ENCODE measurements around the gene ATXN1.
"Not testable (repeated sequence)": the region's sequence is repeated elsewhere in the genome, so short reads cannot be mapped to it uniquely, and the experiment has no call there.

Gene ATXN1

DNA sequence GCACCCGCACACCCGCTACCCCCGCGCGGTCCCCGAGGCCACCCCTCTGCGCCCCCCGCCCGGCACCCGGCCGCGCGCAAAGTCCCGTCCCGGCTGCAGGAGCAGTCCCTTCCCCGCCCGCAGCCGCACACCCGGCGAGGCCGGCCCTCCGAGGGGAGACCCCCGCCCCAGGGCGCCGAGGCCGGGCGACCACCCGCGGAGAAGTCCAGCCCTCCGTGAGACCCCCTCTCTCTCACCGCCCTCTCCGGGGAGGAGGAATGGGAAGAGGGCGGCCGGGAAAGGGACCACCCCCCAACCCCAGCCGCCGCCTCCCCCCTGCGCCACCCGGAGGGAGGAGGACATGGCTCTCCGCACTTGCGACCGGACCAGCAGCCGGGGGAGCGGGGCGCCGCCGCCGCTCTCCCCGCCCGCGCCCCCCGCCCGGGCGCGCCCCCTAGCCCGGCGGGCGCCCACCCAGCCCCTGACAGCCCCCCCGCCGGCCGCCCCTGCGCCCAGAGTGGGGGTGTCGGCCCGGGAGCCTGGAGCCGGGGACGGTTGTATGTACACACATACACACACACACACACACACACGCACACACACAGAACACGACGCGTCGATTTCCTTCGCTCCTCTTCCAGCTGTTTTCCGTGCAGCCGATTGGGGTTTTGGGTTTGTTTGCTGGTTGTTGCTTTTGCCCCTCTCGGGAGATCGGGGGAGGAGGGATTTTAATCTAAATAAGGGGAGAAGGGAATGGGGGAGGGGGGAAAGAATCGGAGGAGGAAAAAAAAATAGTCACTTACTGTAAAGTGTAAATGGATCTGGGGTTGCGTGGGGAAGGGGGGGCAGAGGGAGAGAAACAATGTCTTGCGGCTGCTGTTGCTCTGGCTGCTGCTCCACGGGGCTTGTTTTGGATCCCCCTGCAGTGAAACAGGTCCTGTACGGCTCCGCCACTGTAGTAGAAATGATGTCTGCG is at the start of gene ATXN1:
Gene ATXN1, minus strand, starts transcription at position 945 of the 955 bp plus-strand sequence.
- peak; percentile 55 to 73 for DNase-seq

DNA sequence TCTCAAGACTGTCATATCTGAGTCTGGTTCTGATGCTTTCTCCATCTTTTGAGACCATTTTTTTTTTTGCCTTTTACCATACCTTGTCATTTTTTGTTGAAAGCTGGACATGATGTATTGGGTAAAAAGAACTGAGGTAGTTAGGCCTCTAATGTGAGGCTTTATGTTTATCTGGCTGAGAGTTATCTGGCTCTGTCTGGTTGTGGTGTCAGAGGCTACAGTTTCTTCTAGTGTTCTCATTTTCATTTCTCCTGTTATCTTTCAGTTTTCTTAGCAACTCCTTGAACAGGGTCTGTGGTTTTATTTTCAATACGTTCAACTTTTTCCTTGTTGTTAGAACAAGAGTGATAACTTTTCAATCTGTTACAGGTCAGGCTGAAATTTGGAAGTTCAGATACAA is 49.2 kb upstream of the ATXN1 start:
- DNase-seq: no peak

DNA sequence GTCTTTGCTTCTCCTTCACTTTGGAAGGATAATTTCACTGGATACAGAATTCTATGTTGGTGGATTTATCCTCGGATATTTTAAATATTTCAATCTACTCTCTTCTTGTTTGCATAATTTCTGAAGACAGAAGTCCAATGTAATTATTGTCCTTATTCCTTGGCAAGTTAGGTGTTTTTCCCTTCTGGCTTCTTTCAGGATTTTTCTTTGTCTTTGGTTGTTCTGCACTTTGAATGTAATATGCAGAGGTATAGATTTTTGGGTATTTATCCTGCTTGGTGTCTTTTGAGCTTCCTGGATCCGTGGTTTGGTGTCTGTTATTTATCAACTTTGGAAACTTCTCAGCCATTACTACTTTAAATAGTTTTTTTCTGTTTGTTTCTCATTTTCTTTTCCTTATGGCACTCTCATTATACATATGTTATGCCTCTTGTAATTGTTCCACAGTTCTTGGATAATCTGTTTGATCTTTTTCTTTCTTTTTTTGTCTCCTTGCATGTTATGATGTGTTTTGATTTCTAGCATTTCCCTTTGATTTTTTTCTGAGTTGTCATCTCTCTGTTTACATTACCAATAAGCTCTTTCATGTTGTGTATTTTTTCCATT is 48.6 kb upstream of the ATXN1 start:
- DNase-seq: no peak

DNA sequence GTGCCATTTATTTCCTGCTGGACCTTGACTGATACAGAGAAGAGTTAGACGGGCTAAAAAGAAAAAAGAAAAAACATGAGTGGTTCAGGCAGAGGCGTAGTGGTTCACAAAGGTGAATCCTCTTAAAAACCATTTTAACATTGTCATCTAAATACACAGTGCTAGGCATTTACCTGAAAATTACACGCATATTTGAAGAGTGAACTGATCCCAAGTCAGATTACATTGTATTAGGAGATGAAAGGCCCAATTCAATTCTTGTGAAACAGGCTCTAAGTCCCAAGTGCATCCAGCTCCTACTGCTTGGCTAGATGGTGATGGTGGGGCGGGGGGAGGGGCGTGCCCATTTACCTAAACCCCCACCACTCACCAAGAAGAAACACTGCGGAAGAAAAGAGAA is 46.7 kb upstream of the ATXN1 start:
- DNase-seq: no peak

DNA sequence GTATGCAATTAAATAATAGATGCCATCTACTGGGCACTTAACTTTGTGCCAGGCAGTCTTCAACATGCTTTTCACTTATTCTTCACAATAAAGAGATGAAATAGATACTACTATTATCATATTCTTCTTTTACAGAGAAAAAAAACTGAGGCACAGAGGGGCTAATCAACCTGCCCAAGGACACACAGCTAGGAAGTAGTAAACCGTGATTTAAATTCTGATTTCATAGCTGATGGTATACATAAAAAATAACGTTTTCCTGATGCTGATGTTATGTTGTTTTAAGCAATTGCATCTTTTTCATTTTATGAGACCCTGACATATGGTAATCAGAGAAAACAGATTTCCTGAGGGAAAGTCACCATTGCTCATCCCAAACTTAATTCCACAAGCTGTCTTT is 45.1 kb upstream of the ATXN1 start:
- DNase-seq: no peak

DNA sequence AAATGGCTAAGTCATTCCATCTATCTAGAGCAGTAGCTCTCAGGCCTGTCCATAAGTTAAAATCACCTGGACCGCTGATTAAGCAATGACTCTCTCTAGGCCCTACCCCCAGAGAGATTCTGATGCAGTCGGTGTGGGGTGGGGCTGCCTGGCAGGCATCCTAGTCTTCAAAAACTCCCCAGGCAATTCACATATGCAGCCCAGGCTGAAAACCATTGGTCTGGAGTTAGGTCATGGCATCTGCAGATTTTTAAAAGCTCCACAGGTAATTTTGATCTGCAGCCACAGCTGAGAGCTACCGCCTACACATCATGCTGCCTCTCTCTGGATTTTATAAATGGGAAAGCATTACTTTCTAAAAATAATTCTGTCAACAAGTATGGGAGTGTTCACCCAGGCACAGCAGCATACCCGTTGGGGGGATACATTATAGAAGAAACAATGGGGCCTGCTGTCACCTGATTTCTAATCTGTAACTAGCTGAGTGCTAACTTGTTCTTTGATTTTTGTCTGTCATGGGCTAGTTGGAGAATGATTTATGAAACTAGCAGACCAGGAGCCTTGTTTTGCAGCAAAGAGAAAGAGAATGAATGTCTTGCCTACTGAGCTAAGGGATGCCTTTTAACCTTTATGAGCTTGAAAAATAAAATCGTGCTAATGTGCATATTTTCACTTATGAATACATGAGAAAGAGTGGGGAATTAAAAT is 44.1 kb upstream of the ATXN1 start:
- peak; percentile 13 to 56 for DNase-seq

DNA sequence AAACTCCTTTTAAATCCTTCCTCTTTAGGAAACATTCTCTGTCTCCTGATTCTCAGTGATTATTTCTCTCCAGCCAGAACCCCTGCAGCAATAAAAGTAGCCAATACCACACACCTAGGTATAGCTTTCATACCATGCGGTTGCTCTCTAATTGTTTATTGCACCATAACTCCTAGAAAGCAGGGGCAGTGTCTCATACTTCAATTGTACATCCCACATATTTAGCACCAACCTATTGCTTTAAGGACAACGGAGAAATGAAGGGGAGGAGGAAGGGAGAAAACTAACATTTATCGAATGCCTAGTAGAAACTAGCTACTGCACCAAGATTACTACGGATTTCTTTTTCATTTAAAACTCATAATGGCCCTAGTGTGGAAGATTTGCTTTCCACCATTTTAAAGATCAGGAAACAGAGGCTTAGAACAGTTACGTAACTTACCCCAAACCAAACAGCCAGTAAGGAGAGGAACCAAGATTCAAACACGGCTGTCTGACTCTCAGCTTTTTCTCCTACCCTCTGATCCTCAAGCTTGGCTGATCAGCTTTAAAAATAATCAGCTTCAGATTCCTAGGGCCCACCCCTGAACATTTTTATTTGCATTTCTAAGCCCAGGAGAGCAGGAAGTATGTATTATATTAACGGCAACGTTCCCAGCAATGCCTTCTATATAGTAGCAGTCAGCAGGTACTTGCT is 43.4 kb upstream of the ATXN1 start:
- no peak for DNase-seq

DNA sequence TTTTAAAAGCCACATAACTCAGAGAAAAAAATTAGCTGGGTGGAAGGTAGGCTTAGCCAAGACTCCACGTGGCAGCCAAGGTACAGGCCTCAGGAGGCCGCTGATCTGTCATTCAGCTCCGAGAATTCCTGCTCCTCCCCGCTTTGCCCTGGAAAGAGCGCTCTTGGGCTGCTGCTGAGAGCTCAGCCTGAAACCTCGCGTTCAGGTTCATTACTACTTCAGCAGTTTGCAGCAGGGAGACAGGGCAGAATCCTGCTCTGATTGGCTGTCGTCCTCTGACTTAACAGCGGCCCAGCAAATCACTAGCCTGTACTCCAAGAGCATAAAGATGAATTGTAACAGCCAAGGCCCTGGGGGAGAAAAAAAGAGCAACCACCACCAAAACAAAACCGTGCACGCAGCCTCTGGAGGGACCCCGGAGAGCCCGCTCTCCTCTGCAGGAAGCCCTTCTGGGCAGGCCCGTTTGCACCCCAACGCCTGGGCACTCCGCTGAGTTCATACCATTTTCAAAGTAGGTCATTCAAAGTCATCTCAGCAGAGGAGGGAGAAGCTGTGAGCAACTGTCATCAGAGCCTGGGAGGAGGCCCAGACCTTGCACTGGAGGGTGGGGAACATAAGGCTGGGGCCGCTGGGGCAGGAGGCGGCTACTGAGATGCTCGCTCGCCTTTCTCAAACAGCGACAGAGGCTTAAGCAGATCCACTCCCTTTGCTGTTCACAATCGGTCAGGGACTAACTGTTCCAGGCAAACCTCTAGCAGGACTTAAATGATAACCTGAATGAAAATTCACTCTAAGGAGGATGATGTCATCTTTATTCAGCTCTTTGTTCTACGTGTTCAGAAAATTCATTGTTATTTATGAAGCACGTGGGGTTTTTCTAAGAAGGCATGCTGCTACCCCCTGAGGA is 42.3 kb upstream of the ATXN1 start:
- peak; percentile 78 to 91 for DNase-seq

DNA sequence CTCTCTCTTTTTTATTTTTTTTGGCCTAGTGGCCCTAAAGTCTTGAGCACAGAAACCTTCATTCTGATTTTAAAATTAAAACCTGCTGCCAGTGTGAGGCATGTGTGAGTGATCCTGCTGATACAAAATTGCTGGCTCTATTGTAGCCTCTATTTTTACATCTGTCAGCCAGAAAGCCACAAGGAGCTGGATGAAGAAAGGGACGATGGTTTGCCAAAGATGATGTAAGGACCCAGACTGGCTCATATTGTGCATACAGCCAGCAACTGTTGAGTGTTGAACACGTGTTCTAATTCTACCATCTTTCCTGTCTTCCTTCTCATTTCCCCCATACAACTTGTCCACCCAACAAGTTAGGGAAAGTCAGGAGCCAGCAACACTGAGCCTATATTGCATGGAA is 40.8 kb upstream of the ATXN1 start:
- DNase-seq: peak; percentile 85 to 91

DNA sequence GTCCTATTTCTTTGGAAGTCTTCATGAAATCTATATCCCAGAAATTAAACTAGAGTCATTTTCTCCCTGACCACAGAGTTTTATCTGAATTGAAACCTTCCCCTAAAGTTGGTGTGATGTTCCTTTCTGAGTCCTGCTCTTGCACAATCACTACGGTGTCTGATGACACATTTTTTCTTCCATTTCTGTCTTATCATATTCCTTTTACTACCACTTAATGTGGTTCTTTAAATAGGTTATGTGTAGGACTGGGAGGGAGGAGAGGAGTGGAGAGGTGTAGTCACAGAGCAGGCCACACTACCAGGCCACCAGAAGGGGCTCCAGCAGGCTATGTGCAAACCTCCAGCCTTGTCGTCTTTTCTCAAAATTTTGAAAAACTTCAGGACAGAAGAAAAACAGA is 39.7 kb upstream of the ATXN1 start:
- no peak for DNase-seq

DNA sequence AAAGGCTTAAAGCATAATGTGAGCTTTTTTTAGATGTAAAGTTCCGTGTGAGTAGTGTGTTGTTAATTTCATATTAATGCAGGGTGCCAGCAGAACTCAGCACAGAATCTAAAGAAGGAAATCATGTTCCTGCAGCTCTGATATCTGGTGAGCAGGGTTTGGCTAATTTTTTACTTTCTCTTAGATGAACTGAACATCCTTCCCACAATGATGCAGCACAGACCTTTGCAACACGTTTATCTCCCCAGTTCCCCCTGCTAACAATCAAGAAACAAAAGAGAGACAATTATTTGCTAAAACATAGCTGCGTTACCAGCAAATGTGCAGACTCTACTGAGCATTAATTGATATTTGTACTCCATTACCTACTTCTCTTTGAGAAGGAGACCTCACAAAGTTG is 39.1 kb upstream of the ATXN1 start:
- no peak for DNase-seq

DNA sequence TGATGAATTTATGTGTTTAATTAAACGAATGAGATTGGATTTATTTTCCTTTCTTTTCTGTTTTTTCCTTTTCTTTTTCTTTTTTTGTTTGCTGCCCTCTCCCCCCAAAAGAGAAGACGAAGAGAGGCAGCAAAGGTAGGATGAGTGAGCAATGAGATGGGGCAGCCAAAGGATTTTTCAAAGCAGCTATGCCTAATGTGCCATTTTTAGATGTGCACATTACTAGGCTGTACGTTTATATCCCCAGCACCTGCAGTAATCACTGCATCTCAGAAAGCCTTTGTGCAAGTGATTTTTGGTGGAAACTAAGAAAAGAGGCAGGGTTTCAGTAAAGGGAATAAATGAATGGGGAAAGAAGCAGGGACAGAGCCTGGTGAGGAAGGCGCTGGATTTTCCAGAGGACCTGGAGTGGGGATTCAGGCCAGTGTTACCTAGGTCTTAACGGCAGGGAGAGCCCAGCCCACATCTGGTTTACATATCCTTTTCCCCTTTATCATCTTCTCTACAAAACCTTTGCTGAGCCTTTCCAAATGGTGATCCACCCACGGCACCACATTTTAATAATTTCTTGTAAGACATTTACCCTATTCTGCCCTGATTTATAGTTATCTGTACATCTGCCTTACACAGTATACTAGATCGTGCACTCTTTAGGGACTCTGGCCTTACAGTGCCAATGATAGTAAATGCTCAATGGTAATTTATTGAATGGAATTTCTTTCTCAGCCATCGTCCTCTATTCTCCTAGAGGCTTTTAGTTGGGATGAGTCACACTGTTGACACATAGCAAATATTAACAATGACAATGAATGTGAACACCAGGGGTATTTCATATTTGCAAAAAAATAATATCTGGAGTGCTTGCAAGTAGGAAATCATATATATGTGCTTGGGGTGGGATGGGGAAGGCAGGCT is 38.3 kb upstream of the ATXN1 start:
- DNase-seq: peak in 1 of 2 experiments; percentile 22

DNA sequence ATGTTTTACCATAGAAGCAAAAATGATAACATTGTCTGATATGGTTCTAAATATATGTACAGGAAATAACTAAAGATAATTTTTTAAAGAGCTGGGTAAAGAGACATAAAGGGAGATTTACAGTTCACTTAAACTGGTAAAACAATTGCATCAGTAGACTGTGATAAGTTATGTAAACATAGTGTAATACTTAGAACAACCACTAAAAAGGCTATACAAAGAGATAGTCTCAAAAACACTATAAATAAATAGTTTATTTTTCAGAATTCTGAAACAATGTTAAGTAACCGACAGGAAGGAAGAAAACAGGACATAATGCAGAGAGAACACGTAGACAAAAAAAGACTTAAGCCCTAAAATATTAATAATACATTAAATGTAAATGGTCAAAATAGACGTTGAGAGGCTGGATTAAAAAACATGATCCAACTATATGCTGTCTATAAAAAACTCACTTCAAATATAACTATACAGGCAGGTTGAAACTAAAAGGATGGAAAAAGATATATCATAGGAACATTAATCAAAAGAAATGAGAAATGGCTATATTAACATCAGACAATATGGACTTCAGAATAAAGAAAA is 32.7 kb upstream of the ATXN1 start:
- DNase-seq: no peak

DNA sequence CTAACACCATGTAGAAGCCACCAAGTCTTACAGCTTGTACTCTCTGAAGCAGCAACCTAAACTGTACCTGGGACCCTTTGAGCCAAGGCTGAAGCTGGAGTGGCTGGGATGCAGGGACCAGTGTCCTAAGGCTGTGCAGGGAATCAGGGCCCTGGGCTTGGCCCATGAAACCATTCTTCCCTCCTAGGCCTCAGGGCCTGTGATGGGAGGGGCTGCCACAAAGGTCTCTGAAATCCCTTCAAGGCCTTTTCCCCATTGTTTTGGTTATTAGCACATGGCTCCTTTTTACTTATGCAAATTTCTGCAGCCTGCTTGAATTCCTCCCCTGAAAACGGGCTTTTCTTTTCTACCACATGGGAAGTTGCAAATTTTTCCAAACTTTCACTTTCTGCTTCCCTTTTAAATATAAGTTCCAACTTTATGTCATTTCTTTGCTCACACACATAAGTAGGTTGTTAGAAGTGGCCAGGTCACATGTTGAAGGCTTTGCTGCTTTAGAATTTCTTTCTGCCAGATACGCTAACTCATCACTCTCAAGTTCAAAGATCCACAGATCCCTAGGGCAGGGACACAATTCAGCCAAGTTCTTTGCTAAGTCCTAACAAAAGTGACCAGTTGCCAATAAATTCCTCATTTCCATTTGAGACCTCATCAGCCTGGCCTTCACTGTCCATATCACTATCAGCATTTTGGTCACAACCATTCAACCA is 28.2 kb upstream of the ATXN1 start:
- DNase-seq: no peak

DNA sequence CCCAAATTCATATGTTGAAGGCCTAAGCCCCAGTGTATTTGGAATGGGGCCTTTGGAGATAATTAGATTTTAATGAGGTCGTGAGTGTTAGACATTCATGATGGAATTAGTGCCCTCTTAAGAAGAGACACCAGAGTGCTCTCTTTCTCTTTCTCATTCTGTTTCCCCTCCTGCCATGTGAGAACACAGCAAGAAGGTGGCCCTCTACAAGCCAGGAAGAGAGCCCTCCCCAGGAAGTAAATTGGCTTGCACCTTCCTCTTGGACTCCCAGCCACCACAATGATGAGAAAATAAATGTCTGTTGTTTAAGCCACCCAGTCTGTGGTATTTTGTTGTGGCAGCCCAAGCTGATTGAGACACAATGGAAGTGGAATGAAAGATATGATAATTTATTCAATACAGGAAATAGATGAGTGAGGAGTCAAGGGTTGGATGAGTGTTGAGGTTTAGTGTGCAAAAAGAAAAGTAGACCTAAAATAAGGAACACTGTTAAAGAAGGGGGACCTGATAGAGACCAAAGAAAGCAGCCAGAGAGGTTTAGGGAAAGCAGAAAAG is 25.9 kb upstream of the ATXN1 start:
- DNase-seq: no peak

DNA sequence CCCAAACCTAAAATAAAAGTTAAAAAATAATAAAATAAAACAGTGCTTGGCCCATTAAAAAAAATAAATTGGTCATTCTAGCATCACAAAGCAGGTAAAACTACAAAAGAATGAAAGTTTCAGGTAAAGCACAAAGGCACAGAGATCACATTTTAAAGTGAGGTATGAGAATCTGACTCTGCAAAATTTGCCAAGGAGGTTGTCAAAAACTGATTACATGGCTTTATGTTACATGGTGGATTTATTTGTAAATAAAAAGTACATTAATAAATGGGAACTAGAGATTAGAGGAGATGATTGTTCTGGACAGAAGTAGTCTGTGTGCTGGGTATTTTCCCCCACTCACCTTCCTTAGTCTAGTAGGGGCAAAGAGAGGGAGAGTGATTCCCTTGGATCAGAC is 24.2 kb upstream of the ATXN1 start:
- no peak for DNase-seq

DNA sequence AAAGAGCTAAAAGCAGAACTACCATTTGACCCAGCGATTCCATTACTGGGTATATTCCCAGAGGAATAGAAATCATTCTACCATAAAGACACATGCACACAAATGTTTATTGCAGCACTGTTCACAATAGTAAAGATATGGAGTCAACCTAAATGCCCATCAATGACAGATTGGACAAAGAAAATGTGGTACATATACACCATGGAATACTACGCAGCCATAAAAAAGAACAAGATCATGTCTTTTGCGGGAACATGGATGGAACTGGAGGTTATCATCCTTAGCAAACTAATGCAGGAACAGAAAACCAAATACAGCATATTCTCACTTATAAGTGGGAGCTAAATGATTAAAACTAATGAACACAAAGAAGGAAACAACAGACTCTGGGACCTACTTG is 23.7 kb upstream of the ATXN1 start:
- DNase-seq: not testable (repeated sequence)

DNA sequence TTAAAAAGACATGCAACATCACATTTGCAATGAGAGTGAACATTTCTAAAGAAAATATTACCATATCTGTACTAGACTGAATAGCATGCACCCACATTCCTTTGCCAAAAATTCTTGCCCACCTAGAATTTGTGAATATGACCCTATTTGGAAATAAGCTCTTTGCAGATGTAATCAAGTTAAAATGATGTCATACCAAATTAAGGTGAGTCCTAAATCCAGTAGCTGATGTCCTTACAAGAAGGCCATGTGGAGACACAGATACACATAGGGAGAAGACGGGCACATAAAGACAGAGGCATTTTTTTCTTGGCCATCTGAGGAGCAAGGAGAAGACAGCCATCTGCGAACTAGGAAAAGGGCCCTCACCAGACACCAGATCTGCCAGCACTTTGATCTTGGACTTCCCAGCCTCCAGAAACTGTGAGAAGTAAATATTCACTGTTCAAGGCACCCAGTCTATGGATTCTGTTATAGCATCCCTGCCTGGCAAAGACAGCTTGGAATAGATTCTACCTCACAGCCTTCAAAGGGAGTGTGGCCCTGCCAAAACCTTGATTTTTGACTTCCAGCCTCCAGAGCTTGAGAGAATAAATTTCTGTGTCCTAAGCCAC is 22.8 kb upstream of the ATXN1 start:
- no peak for DNase-seq

DNA sequence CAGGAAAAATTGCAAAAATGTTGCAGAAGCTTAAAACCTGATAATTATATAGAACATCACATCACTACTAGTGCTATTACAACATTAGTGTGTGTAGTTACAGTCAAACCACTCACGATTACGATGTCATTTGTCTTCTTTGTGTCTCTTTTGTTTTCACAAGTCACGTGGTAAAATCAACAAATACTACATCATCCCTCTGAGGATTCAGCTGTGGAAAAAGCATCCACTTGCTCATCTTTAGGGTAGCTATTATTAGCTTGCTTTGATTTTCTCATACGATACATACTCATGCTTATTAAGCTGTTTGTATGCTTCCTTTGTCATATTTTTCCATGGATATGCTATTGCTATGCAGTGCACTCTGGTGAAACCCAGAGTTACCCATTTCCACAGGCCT is 22.2 kb upstream of the ATXN1 start:
- no peak for DNase-seq
